ENCODE data around the gene DGKD. TPM values are rescaled to one million over a fixed set of nuclear protein-coding genes. Genes with fewer than 3 reads are reported as not detected.
"Not testable (repeated sequence)": the region's sequence is repeated elsewhere in the genome, so short reads cannot be mapped to it uniquely, and the experiment has no call there.

Gene DGKD
- polyA plus RNA-seq, 3 donors = 4.4 to 34.4 (median 15.7) TPM

DNA sequence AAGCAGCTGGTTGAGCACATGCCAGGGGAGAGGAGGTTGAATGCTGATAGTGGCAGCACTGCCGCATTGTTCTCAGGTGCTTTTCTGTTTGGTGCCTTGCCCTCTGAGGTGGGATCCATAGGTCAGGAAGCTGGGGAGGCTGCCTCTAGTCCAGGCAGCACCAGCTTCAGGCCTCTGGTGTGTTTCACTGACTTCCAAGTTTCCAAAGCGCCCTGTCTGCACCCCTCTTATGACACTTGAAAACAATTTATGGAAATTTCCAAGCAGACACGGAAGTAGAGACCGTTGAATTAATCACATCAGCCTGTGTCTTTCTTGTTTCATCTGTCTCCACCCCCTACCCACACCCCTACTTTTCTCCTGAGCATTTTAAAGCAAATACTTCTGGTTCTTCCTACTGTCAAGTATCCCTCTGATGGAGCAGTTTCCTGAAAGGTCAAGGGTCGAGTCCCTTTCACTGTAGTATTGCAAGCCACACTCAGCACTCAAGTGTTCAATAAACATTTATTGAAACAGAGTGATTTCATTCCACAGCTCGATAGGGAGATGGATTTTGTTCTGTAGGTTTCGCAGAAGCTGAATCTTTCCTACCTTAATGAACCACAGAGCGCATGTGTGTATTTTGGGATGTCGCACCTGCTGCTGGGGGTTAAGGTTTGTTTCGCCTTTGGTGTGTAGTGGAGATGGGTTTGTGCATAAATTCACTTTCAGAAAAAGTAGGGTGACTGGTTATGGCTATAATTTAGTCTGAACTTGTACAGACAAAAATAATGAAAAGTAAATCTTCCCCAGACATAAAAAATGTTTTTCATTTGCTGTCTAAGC, 21.4 kb downstream of the DGKD start:
- H3K27ac ChIP-seq (ENCODE audit: low read depth, low read length) = no peak overlapping the region
- 69 to 80% (median 70%) methylated on average over 10 of the region's 10 CpGs for WGBS, 3 donors

DNA sequence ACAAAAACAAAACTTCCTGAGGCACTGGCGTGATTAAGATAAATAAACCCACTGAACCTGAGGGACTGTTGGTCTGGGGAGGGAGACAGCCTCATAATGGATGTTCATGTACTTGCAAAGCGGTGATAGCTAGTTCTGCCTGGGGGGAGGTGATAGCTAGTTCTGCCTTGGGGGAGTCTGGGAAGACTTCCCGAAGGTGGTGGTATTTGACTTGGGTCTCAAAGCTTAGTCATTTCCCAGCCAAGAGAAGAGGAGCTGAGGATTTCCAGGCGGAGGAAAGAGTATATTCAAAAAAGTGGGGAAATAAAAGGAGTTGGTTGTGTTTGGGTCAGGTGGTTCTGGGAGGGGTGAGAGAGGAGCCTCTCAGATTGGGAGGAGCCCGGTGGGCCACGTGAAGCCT, 24.7 kb downstream of the DGKD start:
- no peak overlapping the region for H3K27ac ChIP-seq (ENCODE audit: low read depth, low read length)
- WGBS, 3 donors = 87 to 90% (median 90%) methylated on average over 6 of the region's 6 CpGs

DNA sequence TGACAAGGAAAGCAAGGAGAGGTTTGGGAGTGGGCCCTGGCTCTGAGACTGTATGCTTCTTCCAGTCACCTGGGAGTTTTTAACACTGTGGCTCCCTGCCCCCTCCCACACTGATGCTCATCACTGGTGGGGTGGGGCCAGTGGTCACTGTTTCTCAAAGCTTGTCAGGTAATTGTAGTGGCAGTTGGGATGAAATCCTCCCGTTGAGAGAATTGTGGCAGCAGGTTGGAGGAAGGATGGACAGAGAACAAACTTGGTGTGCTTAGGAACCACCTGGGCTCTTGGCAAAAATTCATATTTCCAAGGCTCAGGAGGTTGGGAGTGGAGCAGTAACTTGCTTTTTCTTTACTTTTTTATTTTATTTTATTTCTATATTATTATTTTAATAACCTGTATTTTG, 25.1 kb downstream of the DGKD start:
- no peak overlapping the region for H3K27ac ChIP-seq (ENCODE audit: low read depth, low read length)
- WGBS, 3 donors = 18 to 50% (median 30%) methylated on average over 1 of the region's 1 CpG

DNA sequence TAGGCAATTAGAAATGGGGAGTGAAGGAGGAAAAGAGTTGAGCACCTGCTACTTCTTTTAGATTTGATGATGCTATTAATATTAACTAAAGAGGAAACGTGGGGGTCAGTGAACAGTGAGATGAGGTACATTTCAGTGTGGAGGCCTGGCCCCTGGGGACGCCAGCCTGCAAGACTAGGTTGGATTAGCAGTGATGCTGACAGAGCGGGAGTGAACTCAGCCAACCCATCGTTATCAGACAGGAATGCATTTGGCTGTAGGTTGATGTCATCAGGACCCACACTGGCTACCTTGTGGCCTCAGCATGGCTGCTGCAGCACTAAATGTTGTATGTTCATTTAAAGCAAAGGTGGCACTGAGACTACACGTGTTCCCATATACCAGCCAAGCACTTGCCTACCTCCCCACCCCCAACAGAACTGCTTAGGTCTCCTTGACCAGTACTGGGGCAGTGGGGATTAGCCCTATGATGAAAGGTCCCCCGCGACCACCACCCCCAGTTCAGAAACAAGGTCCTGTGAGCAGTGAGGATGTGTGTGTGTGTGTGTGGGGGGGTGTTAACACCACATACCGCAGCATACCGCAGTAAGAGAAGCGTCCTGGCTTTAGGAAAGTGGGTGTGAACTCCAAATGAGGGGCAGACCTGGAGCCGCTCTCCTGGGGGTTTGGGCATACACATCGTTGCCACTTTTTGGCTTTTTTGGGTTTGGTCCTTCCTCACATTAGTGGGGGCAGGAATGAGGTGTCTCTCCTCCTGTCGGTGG, 26.0 kb downstream of the DGKD start:
- WGBS, 3 donors = 87 to 90% (median 87%) methylated on average over 13 of the region's 13 CpGs
- no peak overlapping the region for H3K27ac ChIP-seq (ENCODE audit: low read depth, low read length)

DNA sequence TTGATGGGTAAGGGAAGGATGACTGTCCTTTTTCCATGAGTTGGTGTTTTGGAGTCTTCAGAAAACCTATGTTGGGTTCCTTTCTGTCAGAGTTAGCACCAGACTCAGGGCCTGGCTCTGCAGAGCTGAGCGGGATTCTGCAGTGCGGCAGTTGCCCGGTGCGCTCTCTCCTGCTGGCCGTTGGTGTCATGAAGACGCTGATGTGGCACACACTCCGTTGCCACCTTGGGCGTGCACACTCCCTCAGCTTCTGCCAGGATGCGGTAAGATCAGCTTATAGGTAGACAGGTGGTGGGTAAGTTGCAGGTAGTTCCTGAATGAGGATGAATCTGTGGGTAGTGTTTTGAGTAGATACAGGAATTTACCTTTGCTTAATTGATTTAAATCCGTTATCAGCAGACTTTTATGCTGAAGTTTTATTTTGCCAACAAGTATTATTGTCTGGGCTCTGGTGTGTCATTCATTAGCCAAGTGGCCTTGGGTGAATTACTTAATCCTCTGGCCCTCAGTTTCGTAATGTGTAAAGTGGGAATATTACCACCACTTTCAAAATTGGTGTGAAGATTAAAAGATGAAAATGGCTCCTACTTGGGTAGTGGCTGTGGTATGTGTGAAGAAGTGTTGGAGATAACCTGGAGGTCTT, 26.8 kb downstream of the DGKD start:
- 85 to 89% (median 86%) methylated on average over 11 of the region's 11 CpGs for WGBS, 3 donors
- H3K27ac ChIP-seq (ENCODE audit: low read depth, low read length) = no peak overlapping the region

DNA sequence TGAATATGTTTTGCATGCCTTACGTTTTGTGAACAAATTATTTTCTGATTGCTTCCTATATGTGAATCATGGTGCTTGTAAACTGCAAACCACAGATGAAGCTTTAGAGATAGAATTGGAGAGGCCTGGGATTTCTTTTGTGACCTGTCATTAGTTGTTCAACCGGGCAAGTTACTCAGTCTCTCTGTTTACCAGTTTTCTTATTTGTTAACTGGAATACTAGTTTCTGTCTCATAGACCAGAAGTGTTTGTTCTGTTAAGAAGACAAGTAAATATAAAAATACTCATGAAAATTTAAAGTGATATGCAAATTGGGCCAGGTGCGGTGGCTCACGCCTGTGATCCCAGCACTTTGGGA, 27.3 kb downstream of the DGKD start:
- WGBS, 3 donors = 94 to 95% (median 95%) methylated on average over 4 of the region's 4 CpGs
- H3K27ac ChIP-seq (ENCODE audit: low read depth, low read length) = no peak overlapping the region

DNA sequence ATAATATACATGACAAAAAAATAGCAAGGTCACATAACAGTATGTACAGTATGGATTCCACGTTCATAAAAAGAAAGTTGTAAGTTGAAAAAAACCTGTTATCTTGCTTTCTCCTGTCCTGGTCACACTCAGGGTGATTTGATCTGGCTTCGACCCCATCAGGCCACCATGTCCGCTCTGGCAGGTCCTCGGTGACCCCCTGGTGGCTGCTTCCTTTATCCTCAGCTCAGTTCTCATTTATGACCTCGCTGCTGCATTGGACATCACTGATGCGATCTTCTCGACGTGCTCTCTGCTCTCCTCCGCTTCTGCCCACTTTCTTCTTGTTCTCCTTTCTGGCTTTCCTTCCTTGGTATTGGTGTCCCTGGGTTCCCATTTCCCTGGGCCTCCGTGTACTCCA, 29.7 kb downstream of the DGKD start:
- 82 to 90% (median 83%) methylated on average over 10 of the region's 10 CpGs for WGBS, 3 donors
- H3K27ac ChIP-seq (ENCODE audit: low read depth, low read length) = no peak overlapping the region

DNA sequence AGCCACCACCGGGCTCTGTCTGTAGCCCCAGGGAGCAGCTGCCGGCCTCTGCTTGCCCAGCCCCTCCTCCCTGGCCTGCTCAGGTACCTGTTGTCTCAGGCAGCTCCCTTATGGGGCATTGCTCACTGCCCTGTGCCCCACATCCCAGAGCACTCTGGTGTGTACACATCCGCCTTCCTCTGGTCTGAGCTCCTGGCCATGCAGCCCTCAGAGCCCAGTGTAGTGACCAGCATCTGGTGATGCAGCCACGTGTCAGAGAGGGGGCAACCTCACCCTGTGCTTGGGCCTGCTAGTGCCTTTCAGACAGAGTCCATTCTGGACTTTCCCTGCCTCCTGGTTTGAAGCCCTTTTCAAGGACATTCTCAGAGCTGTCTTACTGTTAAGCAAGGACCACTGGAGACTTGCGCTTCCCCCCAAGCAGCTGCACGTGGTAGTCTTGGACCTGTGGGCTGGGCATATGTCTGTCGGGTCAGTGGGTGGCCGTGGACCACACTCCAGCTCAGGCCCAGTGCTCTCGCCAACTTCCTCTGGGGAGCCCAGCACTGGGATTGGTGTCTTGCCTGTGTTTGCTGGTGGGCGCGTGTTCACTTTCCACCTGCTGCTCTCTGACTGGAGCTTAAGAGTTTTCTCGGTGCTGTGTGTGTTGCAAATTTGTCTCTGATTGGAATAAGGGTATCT, 30.7 kb downstream of the DGKD start:
- H3K27ac ChIP-seq (ENCODE audit: low read depth, low read length) = no peak overlapping the region
- 74 to 82% (median 76%) methylated on average over 12 of the region's 12 CpGs for WGBS, 3 donors

DNA sequence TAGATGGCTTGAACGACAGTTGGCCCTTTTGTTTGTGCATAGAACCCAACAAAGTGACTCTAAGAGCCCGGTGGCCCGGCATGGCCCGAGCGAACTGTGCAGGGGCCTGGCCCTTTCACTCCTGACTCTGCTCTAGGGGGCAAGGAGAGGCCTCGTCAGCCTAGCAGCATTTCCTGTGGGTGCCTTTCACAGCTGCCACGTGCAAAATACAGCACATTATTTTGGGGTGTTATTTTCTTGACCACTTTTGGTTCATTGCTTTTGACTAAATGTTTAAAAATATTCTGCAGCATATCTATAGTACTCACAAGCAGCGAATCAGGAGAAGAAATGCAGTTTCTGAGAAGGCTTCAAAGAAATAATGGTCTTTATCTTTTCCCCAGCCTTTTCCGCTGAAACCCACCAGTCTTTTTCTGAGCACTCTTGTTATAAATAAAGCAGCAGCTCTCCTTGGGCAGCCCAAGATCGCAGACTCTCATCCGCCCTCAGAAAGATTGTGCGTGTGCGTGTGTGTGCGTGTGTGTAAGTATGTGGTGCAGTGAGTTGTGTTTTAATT, 31.3 kb downstream of the DGKD start:
- WGBS, 3 donors = 64 to 88% (median 65%) methylated on average over 14 of the region's 14 CpGs
- H3K27ac ChIP-seq (ENCODE audit: low read depth, low read length) = no peak overlapping the region

DNA sequence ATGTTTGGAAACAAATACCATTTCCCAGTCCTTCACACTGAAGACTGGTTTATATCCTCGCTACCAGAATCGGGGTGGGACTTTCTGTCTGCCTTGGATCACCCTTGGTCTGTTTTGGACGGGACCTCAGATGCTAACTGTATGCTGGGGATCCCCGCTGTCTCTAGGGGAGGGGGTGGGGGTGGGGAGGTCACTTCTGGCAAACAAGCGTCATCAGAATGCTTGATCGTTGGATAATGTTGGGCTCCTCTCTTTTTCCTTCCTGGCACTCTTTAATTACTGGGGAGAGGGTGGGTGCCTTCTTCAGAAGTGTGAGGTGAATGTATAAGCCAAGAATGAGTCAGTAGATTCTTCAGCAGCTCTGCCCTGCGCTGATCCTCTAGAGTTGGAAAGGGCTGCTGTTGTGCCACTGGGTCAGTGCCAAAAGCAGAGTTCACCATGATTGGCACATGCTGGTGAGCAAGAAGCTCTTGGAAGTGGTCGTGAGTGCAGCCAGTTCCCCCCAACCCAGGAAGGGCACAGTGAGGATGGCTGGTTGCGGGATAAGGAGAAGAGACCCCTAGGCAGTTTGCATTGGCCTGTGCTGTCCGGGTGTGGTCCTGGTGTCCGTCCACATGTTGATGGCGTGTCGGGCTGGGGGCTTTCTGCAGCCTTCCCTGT, 32.2 kb downstream of the DGKD start:
- 53 to 77% (median 54%) methylated on average over 13 of the region's 13 CpGs for WGBS, 3 donors
- H3K27ac ChIP-seq (ENCODE audit: low read depth, low read length) = no peak overlapping the region

DNA sequence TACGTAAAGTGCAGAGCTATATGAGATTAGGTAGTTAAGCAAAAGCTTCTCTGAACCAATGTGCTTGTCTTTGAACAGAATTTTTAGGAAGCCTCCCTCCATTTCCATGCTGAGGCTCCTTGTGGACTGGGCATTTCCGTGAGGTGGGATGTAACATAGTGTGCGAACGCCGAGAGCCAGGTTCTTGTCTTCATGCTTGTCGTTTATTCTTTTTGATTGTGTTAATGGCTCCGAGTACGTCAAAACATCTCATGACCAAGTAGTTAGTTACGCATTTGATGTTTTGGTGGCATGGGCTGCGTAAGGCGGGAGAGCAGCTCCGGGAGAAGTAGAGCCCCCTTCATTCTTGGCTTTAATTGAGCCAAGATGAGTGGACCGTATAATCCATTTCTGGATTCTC, 32.9 kb downstream of the DGKD start:
- 72 to 90% (median 80%) methylated on average over 13 of the region's 13 CpGs for WGBS, 3 donors
- H3K27ac ChIP-seq (ENCODE audit: low read depth, low read length) = no peak overlapping the region

DNA sequence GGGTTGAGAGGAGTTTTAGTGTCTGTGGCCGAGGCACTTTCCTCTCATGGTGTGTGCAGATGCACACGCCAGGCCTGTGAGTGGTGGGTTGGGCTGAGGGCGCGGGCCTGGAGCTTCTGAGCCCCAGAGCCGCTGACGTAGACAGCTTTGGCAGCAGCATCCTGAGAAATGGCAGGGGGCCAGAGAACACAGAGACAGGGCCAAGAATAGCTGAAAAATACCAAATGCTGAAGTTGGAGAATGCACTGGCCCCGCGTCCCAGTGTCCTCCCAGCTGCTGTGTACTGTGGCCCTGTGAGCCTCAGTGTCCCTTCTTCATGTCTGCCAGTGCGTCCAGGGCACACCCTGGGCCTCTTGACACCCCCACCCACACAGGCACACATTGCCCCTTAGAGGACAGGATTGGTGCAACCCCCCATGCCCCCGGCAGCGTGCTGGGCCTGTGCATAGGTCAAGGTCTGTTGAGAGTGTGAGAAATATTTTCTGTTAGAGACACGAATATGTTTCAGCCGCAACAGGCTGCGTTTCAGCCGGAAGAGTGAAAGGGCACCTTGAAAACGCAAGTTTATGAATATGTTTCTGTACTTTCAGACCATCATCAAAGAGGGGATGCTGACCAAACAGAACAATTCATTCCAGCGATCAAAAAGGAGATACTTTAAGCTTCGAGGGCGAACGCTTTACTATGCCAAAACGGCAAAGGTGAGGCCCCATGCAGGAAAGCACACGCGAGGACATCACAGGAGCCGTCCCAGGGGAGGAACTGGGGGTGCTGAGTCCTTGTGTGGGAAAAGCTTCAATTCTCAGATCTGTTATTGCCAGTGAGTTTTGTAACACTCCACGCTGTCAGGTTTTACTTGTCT, 33.6 kb downstream of the DGKD start:
- H3K27ac ChIP-seq (ENCODE audit: low read depth, low read length) = no peak overlapping the region
- 32 to 38% (median 33%) methylated on average over 25 of the region's 25 CpGs for WGBS, 3 donors

DNA sequence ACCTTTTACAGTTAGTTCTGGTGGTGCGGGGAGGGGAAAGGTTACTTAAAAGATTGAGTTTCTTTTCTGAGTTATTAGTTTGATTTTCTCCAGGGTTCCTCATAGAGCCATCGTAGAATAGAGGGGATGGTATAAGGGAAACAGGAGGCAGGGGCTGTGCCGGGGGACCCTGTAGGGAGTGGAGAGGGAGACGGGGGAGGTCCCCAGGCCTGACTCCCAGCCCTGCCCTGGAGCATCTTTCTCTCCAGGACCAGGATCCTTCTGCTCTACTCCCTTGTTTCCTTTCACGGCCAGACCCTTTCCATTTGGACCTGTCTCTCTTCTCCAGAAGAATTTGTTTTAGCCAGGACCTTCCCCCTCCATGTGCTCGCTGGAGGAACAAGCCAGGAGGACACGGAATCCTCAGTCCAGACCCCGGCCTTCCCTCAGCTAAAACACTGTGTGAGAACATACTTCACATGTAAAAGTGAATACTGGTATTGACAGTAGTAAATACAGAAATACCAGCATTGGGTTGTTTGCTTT, 35.4 kb downstream of the DGKD start:
- no peak overlapping the region for H3K27ac ChIP-seq (ENCODE audit: low read depth, low read length)
- WGBS, 3 donors = 83 to 93% (median 91%) methylated on average over 8 of the region's 8 CpGs

DNA sequence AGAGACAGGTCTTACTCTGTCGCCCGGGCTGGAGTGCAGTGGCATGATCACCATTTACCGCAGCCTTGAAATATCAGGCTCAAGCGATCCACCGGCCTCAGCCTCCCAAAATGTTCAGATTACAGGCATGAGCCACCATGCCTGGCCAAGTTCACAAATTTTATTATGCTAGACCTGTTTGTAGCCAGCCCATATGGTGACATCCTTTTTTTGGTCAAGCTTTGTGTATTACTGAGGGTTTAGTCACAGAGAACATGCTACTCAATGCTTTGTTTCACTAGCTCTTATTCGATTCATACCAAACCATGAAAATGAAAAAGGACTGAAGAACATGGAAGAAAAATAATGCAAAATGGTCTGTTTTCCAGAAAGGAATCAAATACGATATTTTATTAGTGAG, 41.4 kb downstream of the DGKD start:
- no peak overlapping the region for H3K27ac ChIP-seq (ENCODE audit: low read depth, low read length)
- 85 to 98% (median 93%) methylated on average over 7 of the region's 7 CpGs for WGBS, 3 donors

DNA sequence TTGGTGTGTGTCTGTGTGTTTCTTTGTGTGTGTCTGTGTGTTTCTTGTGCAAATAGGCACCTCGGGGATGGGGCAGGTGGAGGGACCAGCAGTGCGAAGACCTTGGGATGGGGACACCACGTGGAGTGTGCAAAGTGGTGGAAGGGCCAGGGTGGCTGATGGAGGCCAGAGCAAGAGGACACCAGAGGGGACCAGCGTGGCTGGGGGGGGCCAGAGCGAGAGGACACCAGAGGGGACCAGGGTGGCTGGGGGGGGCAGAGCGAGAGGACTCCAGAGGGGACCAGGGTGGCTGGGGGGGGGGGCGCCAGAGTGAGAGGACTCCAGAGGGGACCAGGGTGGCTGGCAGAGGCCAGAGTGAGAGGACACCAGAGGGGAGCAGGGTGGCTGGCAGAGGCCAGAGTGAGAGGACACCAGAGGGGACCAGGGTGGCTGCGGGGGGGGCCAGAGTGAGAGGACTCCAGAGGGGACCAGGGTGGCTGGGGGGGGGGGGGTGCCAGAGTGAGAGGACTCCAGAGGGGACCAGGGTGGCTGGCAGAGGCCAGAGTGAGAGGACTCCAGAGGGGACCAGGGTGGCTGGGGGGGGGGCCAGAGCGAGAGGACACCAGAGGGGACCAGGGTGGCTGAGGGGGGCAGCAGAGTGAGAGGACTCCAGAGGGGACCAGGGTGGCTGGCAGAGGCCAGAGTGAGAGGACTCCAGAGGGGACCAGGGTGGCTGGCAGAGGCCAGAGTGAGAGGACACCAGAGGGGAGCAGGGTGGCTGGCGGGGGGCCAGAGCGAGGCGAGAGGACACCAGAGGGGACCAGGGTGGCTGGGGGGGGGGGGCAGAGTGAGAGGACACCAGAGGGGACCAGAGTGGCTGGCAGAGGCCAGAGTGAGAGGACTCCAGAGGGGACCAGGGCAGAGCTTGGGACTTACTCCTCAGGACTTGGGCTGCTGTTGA, 42.7 kb downstream of the DGKD start:
- WGBS, 3 donors = 93 to 96% (median 96%) methylated on average over 11 to 12 of the region's 12 CpGs
- not testable (repeated sequence) for H3K27ac ChIP-seq (ENCODE audit: low read depth, low read length)
